SHP77 (cell line): ENCODE measurements around the gene CENPM.

Experiments
- DNase-seq, 2 experiments: peaks; one replicate each; lab custom pipeline; 2025; lab: John Stamatoyannopoulos, UW

CENPM gene

GRCh38 chr22:41932353-41932752 lies 14.6 kb downstream of the CENPM start:
- no peak for DNase-seq

- no peak for DNase-seq
Observed at GRCh38 chr22:41931701-41932269, 15.2 kb downstream of the CENPM start.

GRCh38 chr22:41929418-41929810 lies 17.5 kb downstream of the CENPM start:
- DNase-seq: peak; percentile 64 to 75

- no peak for DNase-seq
Observed at GRCh38 chr22:41928593-41929417, 18.1 kb downstream of the CENPM start.

GRCh38 chr22:41927813-41928212 lies 19.1 kb downstream of the CENPM start:
- DNase-seq: no peak

- DNase-seq: no peak
Observed at GRCh38 chr22:41925783-41926460, 21.0 kb downstream of the CENPM start.

- no peak for DNase-seq
Observed at GRCh38 chr22:41923595-41924276, 23.2 kb downstream of the CENPM start.

- DNase-seq: no peak
Observed at GRCh38 chr22:41922940-41923594, 23.9 kb downstream of the CENPM start.

- DNase-seq: no peak
Observed at GRCh38 chr22:41922328-41922727, 24.6 kb downstream of the CENPM start.

- DNase-seq: no peak
Observed at GRCh38 chr22:41920271-41920976, 26.5 kb downstream of the CENPM start.

GRCh38 chr22:41919357-41920224 lies 27.4 kb downstream of the CENPM start:
- no peak for DNase-seq

GRCh38 chr22:41917903-41918791 lies 28.8 kb downstream of the CENPM start:
- DNase-seq: peak; percentile 55 to 72

GRCh38 chr22:41917375-41917902 lies 29.5 kb downstream of the CENPM start:
- DNase-seq: peak; percentile 92 to 93

GRCh38 chr22:41916745-41917358 lies 30.1 kb downstream of the CENPM start:
- no peak for DNase-seq

GRCh38 chr22:41915786-41916493 lies 31.0 kb downstream of the CENPM start:
- no peak for DNase-seq

- peak in 1 of 2 experiments; percentile 29 for DNase-seq
Observed at GRCh38 chr22:41915035-41915785, 31.7 kb downstream of the CENPM start, which contains the start of gene SHISA8. SHISA8 (minus strand) TSS chr22:41915074; CDS start chr22:41914667, 407 bp downstream.

- no peak for DNase-seq
Observed at GRCh38 chr22:41914611-41915034, 32.3 kb downstream of the CENPM start.
